Astrocyte (in vitro differentiated cells and primary cell): ENCODE data around the gene SLC25A22. TPM values are rescaled to one million over a fixed set of nuclear protein-coding genes. Genes with fewer than 3 reads are reported as not detected.

Source experiments
- DNase-seq: peaks from one replicate; pipeline ENCODE4 v3.0.0-alpha.2; 2010; ENCODE audit warnings: low read depth
- FAIRE-seq: peaks from 2 replicates; lab custom pipeline; 2011; peaks lifted over from hg19 to GRCh38; lab: Jason Lieb, UNC
- H2AFZ ChIP-seq: 2 replicates; pipeline ENCODE4 v1.6.0; 2012; ENCODE audit warnings: low read depth, low read length, inconsistent platforms
- H3K27ac ChIP-seq: 2 replicates; pipeline ENCODE4 v1.5.1; 2011; ENCODE audit warnings: low read depth, low read length, inconsistent platforms
- H3K27me3 ChIP-seq: 2 replicates; pipeline ENCODE4 v1.6.0; 2011; ENCODE audit warnings: low read length, inconsistent platforms; ENCODE audit not compliant: insufficient read depth
- H3K36me3 ChIP-seq: 2 replicates; pipeline ENCODE4 v1.5.1; 2011; ENCODE audit warnings: low read length, inconsistent platforms; ENCODE audit not compliant: insufficient read depth
- H3K4me1 ChIP-seq: 2 replicates; pipeline ENCODE4 v1.5.1; 2011; ENCODE audit warnings: low read length, inconsistent platforms; ENCODE audit not compliant: insufficient read depth
- H3K4me2 ChIP-seq: 2 replicates; pipeline ENCODE4 v1.6.0; 2012; ENCODE audit warnings: low read length, inconsistent platforms
- H3K4me3 ChIP-seq: 2 replicates; pipeline ENCODE4 v1.5.1; 2011; ENCODE audit warnings: low read depth, mild to moderate bottlenecking, low read length, inconsistent platforms; ENCODE audit not compliant: insufficient read depth
- H3K79me2 ChIP-seq: 2 replicates; pipeline ENCODE4 v1.6.0; 2012; ENCODE audit warnings: mild to moderate bottlenecking, low read length, inconsistent platforms; ENCODE audit not compliant: insufficient read depth
- H3K9ac ChIP-seq: 2 replicates; pipeline ENCODE4 v1.6.0; 2012; ENCODE audit warnings: mild to moderate bottlenecking, low read length, inconsistent platforms
- H3K9me3 ChIP-seq: 2 replicates; pipeline ENCODE4 v1.5.1; 2012; ENCODE audit warnings: low read depth, mild to moderate bottlenecking, low read length, inconsistent platforms; ENCODE audit not compliant: insufficient read depth
- H4K20me1 ChIP-seq: 2 replicates; pipeline ENCODE4 v1.6.0; 2012; ENCODE audit warnings: low read length, inconsistent platforms; ENCODE audit not compliant: insufficient read depth
- H3K27ac Mint-ChIP-seq: one replicate; pipeline ENCODE4 v1.8.0; 2021; ENCODE audit warnings: mild to moderate bottlenecking, mixed read lengths; ENCODE audit not compliant: unreplicated experiment
- H3K27me3 Mint-ChIP-seq: one replicate; pipeline ENCODE4 v1.8.0; 2021; ENCODE audit warnings: low read depth, mixed read lengths; ENCODE audit not compliant: unreplicated experiment
- H3K36me3 Mint-ChIP-seq: one replicate; pipeline ENCODE4 v1.8.0; 2021; ENCODE audit warnings: low read depth, mixed read lengths; ENCODE audit not compliant: unreplicated experiment
- H3K4me1 Mint-ChIP-seq: one replicate; pipeline ENCODE4 v1.8.0; 2021; ENCODE audit warnings: low read depth, mixed read lengths; ENCODE audit not compliant: unreplicated experiment
- H3K4me3 Mint-ChIP-seq: one replicate; pipeline ENCODE4 v1.8.0; 2021; ENCODE audit warnings: mild to moderate bottlenecking, moderate library complexity, mixed read lengths; ENCODE audit not compliant: unreplicated experiment
- H3K9me3 Mint-ChIP-seq: one replicate; pipeline ENCODE4 v1.8.0; 2021; ENCODE audit warnings: mild to moderate bottlenecking, mixed read lengths; ENCODE audit not compliant: unreplicated experiment
- EZH2 ChIP-seq: IDR thresholded peaks from 2 replicates; pipeline ENCODE4 v1.6.1; 2012; ENCODE audit warnings: mild to moderate bottlenecking, low read length, inconsistent platforms; ENCODE audit not compliant: insufficient read depth
- total RNA-seq: library from RNA; stranded (reverse); gene quantifications from 2 replicates; pipeline ENCODE4 v1.2.1, GENCODE V29; 2021
- TF ChIP-seq, protein P1 (sequence below): IDR thresholded peaks from 2 replicates; pipeline ENCODE4 v1.5.1; 2011; ENCODE audit warnings: low read depth, mild to moderate bottlenecking, inconsistent platforms, low read length, moderate library complexity; ENCODE audit not compliant: insufficient read depth

SLC25A22 gene
- total RNA-seq, 1 donor from 2014 or later = 21.4 TPM

DNA sequence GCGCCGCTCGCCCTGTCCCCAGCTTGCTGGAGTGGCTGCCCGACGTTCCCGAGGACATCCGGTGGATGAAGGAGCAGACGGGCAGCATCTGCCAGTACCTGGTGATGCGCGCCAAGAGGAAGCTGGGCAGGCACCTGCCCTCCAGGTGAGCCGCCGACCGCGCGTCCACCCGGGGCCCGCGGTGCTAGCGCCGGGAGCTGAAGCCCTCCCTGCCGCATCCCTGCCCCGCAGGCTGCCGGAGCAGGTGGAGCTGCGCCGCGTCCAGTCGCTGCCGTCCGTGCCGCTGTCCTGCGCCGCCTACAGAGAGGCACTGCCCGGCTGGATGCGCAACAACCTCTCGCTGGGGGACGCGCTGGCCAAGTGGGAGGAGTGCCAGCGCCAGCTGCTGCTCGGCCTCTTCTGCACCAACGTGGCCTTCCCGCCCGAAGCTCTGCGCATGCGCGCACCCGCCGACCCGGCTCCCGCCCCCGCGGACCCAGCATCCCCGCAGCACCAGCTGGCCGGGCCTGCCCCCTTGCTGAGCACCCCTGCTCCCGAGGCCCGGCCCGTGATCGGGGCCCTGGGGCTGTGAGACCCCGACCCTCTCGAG, 26.3 kb upstream of the SLC25A22 start:
- H3K9ac ChIP-seq = no peak overlapping the region
- no peaks in the 10 kb centered on the region for H3K9me3 ChIP-seq
- Mint-ChIP-seq H3K9me3 (no peaks in the 10 kb centered on the region), H3K27ac (no peak overlapping the region), H3K4me1 (peaks cover 9% of the 10 kb centered on the region), H3K4me3 (no peak overlapping the region), H3K27me3 (peaks cover 10% of the 10 kb centered on the region), H3K36me3 (peaks cover 2% of the 10 kb centered on the region)
- no peak overlapping the region for H3K27ac ChIP-seq
- no peaks in the 10 kb centered on the region for H3K36me3 ChIP-seq
- no peak overlapping the region for H3K4me2 ChIP-seq
- no peak for DNase-seq
- FAIRE-seq = no peak
- TF ChIP-seq, protein P1, sequence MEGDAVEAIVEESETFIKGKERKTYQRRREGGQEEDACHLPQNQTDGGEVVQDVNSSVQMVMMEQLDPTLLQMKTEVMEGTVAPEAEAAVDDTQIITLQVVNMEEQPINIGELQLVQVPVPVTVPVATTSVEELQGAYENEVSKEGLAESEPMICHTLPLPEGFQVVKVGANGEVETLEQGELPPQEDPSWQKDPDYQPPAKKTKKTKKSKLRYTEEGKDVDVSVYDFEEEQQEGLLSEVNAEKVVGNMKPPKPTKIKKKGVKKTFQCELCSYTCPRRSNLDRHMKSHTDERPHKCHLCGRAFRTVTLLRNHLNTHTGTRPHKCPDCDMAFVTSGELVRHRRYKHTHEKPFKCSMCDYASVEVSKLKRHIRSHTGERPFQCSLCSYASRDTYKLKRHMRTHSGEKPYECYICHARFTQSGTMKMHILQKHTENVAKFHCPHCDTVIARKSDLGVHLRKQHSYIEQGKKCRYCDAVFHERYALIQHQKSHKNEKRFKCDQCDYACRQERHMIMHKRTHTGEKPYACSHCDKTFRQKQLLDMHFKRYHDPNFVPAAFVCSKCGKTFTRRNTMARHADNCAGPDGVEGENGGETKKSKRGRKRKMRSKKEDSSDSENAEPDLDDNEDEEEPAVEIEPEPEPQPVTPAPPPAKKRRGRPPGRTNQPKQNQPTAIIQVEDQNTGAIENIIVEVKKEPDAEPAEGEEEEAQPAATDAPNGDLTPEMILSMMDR = no peak
- no peak for TF ChIP-seq EZH2
- H3K27me3 ChIP-seq = no peaks in the 10 kb centered on the region
- H3K79me2 ChIP-seq = peaks cover 27% of the 10 kb centered on the region
- H2AFZ ChIP-seq = no peak overlapping the region
- peaks cover 44% of the 10 kb centered on the region for H4K20me1 ChIP-seq
- peaks cover 28% of the 10 kb centered on the region for H3K4me1 ChIP-seq
- no peak overlapping the region for H3K4me3 ChIP-seq

DNA sequence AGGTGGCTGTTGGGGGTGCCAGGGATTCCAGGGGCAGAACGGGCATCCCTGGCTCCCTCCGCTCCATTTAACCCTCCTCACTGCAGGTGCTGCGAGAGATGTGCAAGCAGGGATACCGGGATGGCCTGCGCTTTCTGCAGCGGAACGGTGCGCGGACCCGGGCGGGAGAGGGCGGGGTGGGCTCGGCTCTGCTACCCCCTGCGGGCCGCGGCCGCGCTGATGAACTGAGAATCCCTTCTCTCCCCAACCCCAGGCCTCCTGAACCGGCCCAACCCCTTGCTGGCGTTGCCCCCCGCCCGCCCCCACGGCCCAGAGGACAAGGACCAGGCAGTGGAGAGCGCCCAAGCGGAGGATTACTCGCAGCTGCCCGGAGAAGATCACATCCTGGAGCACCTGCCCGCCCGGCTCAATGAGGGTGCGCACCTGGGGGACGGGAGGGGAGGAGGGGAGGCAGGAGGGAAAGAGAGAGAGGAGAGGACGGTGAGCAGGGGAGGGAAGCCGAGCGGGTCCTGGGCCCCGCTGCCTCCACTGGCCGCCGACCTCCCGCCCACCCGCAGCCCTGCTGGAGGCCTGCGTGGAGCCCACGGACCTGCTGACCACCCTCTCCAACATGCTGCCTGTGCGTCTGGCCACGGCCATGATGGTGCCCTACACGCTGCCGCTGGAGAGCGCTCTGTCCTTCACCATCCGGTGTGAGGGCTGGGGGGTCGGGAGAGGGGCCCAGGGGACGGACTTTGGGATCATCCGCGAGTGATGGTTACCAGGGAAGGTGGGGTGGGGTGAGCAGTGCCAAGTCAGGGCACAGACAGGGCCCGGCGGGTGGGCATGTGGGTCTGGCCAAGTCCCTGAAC, 25.6 kb upstream of the SLC25A22 start:
- Mint-ChIP-seq H3K9me3 (no peaks in the 10 kb centered on the region), H3K27me3 (peaks cover 10% of the 10 kb centered on the region), H3K27ac (no peak overlapping the region), H3K4me1 (peaks cover 9% of the 10 kb centered on the region), H3K36me3 (peaks cover 2% of the 10 kb centered on the region), H3K4me3 (no peak overlapping the region)
- H4K20me1 ChIP-seq = peaks cover 43% of the 10 kb centered on the region
- H3K4me2 ChIP-seq = no peak overlapping the region
- peaks cover 27% of the 10 kb centered on the region for H3K79me2 ChIP-seq
- DNase-seq (no peak), FAIRE-seq (no peak)
- no peak overlapping the region for H3K9ac ChIP-seq
- TF ChIP-seq EZH2 = no peak
- TF ChIP-seq, protein P1 = no peak
- no peaks in the 10 kb centered on the region for H3K27me3 ChIP-seq
- H3K4me3 ChIP-seq = no peak overlapping the region
- H3K4me1 ChIP-seq = peaks cover 26% of the 10 kb centered on the region
- no peaks in the 10 kb centered on the region for H3K36me3 ChIP-seq
- no peak overlapping the region for H3K27ac ChIP-seq
- no peak overlapping the region for H2AFZ ChIP-seq
- no peaks in the 10 kb centered on the region for H3K9me3 ChIP-seq
